Upper lobe of left lung (tissue), 4 donors: ENCODE data around the gene SEPTIN2.
"Not testable (repeated sequence)": the region's sequence is repeated elsewhere in the genome, so short reads cannot be mapped to it uniquely, and the experiment has no call there.

ENCODE experiments used
- POLR2AphosphoS5 ChIP-seq, 2 donors: sonication (generic); formaldehyde crosslinking; IDR thresholded peaks; one replicate each; pipeline ENCODE4 v1.5.1; 2017; ENCODE audit warnings: antibody characterized with exemption in 2 of 2
- TF ChIP-seq, protein P1 (sequence below), 6 experiments: fragments of 450-650 bp in 4 of 6; fragments of 200-600 bp in 2 of 6; sonication (generic) in 2 of 6; IDR thresholded peaks; one replicate each; pipeline ENCODE4 v1.5.1; 2016 to 2019; ENCODE audit warnings: antibody characterized with exemption in 6 of 6

DNA sequence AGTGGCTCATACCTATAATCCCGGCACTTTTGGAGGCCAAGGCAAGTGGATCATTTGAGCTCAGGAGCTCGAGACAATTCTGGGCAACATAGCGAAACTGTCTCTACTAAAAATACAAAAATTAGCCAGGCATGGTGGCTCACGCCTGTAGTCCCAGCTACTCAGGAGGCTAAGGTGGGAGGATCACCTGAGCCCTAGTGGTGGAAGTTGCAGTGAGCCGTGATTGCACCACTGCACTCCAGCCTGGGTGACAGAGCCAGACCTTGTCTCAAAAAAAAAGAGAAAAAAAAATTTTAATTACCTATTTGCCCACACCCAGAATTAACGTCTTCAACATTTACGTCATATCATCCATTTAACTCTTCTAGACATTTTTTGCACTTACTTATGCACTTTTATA is 69.7 kb downstream of the SEPTIN2 start:
- TF ChIP-seq, protein P1, sequence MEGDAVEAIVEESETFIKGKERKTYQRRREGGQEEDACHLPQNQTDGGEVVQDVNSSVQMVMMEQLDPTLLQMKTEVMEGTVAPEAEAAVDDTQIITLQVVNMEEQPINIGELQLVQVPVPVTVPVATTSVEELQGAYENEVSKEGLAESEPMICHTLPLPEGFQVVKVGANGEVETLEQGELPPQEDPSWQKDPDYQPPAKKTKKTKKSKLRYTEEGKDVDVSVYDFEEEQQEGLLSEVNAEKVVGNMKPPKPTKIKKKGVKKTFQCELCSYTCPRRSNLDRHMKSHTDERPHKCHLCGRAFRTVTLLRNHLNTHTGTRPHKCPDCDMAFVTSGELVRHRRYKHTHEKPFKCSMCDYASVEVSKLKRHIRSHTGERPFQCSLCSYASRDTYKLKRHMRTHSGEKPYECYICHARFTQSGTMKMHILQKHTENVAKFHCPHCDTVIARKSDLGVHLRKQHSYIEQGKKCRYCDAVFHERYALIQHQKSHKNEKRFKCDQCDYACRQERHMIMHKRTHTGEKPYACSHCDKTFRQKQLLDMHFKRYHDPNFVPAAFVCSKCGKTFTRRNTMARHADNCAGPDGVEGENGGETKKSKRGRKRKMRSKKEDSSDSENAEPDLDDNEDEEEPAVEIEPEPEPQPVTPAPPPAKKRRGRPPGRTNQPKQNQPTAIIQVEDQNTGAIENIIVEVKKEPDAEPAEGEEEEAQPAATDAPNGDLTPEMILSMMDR (IDR thresholded peaks at IDR 0.05): not testable (repeated sequence)
- TF ChIP-seq POLR2AphosphoS5 (IDR thresholded peaks at IDR 0.05): not testable (repeated sequence)
